ENCODE results near the gene NKD2.
"Not testable (repeated sequence)": the region's sequence is repeated elsewhere in the genome, so short reads cannot be mapped to it uniquely, and the experiment has no call there.

The NKD2 gene

GRCh38 chr5:1056611-1057484 lies 48.2 kb downstream of the NKD2 start:
- no peak for DNase-seq (ENCODE audit: extremely low read depth, low read depth)
- no peak for TF ChIP-seq CTCF (IDR thresholded peaks at IDR 0.05; ENCODE audit: low read depth, low read length, missing control alignments)
- H3K4me3 ChIP-seq (replicated peaks; ENCODE audit: low read depth, low read length) = no peak overlapping the region

DNA sequence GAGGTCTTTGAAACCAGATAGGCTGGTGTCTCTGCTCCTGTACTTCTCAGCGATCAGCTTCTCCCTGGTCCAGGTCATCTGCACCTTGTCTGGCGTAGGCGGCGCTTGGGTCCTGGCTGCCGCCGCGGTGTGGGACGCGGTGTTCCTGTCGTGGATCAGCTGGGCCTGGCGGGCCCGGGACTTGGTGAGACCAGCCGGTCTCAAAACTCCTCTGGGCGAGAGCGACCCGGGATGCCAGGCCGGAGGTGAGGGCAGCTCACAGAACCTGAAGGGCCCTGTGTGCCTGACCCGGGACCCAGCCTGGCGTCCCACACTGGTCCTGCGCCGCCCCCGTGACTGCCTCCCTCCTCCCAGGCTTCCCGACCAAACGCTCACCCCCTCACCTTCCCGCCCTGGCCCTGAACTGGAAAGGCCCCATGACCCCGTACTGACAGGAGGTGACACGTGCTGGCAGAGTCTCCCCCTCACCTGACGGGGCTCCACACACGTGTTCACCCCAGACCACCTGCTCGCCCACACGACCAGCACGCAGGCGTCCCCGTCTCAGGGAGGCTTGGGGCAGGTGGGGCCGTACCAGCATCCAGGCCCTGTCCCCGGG lies 49.0 kb downstream of the NKD2 start:
- no peak for DNase-seq (ENCODE audit: extremely low read depth, low read depth)
- no peak for TF ChIP-seq CTCF (IDR thresholded peaks at IDR 0.05; ENCODE audit: low read depth, low read length, missing control alignments)
- H3K4me3 ChIP-seq (replicated peaks; ENCODE audit: low read depth, low read length) = no peak overlapping the region

DNA sequence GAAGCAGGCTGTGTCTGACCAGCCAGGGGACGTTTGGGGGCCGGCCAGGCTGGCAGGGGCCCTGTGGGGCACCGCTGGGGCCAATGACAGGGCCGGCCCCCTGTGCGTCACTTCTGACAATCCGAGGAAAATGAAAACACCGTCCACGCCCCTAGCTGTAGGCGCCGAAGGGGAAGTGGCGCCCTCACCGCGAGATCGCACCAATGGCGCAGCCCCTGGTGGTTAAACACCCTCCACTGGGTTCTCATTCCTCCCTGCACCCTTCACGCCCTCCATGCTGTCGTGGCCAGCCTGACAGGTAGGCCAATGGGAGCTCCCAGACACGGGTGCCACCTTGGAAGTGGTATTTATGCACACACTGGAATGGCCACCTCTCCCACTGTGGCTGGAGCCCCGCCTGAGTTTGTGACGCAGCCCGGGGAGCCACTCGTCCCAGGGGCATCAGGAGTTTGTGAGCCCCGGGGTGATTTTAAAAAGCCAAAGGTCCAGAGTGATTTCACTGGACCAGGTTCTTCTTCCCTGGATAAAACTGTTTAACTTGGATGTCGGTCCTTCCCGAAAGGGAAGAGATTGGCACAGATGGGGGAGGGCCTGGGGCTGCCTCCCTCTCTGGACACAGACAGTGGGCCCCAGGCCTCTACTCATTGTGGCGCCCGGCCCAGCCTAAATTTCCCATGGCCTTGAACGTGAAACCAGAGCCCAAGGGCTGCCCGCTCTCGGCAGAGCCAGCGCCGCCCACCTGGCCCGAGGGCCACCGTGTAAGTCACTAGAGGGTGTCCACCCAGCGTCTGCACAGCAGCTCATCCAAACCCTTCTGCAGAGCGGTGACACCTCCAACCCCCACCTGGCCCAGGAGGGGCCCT lies 49.7 kb downstream of the NKD2 start:
- no peak for DNase-seq (ENCODE audit: extremely low read depth, low read depth)
- no peak overlapping the region for H3K4me3 ChIP-seq (replicated peaks; ENCODE audit: low read depth, low read length)
- TF ChIP-seq CTCF (IDR thresholded peaks at IDR 0.05; ENCODE audit: low read depth, low read length, missing control alignments) = no peak

GRCh38 chr5:1058988-1059883 lies 50.6 kb downstream of the NKD2 start:
- H3K4me3 ChIP-seq (replicated peaks; ENCODE audit: low read depth, low read length) = no peak overlapping the region
- DNase-seq (ENCODE audit: extremely low read depth, low read depth) = no peak
- no peak for TF ChIP-seq CTCF (IDR thresholded peaks at IDR 0.05; ENCODE audit: low read depth, low read length, missing control alignments)

DNA sequence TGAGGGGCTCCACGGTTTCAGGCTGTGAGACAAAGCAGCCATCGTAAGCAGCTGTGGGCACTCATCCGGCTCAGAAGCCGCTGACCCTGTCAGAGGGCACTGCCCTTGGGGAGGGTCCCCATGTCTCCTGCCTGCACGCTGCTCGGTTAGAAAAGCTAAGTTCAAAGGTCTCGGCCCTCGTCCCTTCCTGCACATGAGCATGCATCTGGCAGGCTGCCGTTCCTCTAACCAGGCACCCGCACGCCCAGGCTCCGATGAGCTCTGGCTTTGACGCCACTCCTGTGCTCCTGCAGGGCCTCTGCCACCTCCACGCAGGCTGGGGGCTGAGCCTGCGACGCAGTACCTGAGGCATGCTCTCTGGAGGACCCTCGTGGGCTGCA lies 51.3 kb downstream of the NKD2 start:
- no peak for DNase-seq (ENCODE audit: extremely low read depth, low read depth)
- TF ChIP-seq CTCF (IDR thresholded peaks at IDR 0.05; ENCODE audit: low read depth, low read length, missing control alignments) = no peak
- H3K4me3 ChIP-seq (replicated peaks; ENCODE audit: low read depth, low read length) = no peak overlapping the region

- H3K4me3 ChIP-seq (replicated peaks; ENCODE audit: low read depth, low read length) = no peak overlapping the region
- DNase-seq (ENCODE audit: extremely low read depth, low read depth) = no peak
- TF ChIP-seq CTCF (IDR thresholded peaks at IDR 0.05; ENCODE audit: low read depth, low read length, missing control alignments) = no peak
Measured at GRCh38 chr5:1060535-1060981, 52.0 kb downstream of the NKD2 start.

- not testable (repeated sequence) for DNase-seq (ENCODE audit: extremely low read depth, low read depth); H3K4me3 ChIP-seq (replicated peaks; ENCODE audit: low read depth, low read length)
Measured at GRCh38 chr5:1061292-1061691, 52.7 kb downstream of the NKD2 start.
